GM19463 (cell line): Measurements from ENCODE around the gene ABCG4.
"Not testable (repeated sequence)": the region's sequence is repeated elsewhere in the genome, so short reads cannot be mapped to it uniquely, and the experiment has no call there.

Experiments
- ATAC-seq: cut with Tn5 transposase; IDR thresholded peaks from one replicate; pipeline ENCODE4 v1.9.1; 2021; ENCODE audit warnings: mild to moderate bottlenecking, moderate library complexity; ENCODE audit not compliant: unreplicated experiment

ABCG4 gene

GRCh38 chr11:119180729-119181676 is 32.2 kb downstream of the ABCG4 start:
- ATAC-seq = no peak

- no peak for ATAC-seq
Observed at GRCh38 chr11:119181677-119182412, 33.0 kb downstream of the ABCG4 start.

- not testable (repeated sequence) for ATAC-seq
Observed at GRCh38 chr11:119184399-119184798, 35.5 kb downstream of the ABCG4 start.

- ATAC-seq = no peak
Observed at GRCh38 chr11:119185981-119186634, 37.3 kb downstream of the ABCG4 start.

- ATAC-seq = no peak
Observed at GRCh38 chr11:119187123-119187892, 38.5 kb downstream of the ABCG4 start.

- no peak for ATAC-seq
Observed at GRCh38 chr11:119188067-119188466, 39.2 kb downstream of the ABCG4 start.

- no peak for ATAC-seq
Observed at GRCh38 chr11:119188887-119189286, 40.0 kb downstream of the ABCG4 start.

- ATAC-seq = no peak
Observed at GRCh38 chr11:119189393-119189792, 40.5 kb downstream of the ABCG4 start.

GRCh38 chr11:119190531-119190930 is 41.7 kb downstream of the ABCG4 start:
- ATAC-seq = no peak

- not testable (repeated sequence) for ATAC-seq
Observed at GRCh38 chr11:119191265-119191664, 42.4 kb downstream of the ABCG4 start.

- no peak for ATAC-seq
Observed at GRCh38 chr11:119192111-119192510, 43.3 kb downstream of the ABCG4 start.

GRCh38 chr11:119193001-119193400 is 44.1 kb downstream of the ABCG4 start:
- ATAC-seq = no peak

- ATAC-seq = no peak
Observed at GRCh38 chr11:119193626-119194025, 44.8 kb downstream of the ABCG4 start.

- no peak for ATAC-seq
Observed at GRCh38 chr11:119194811-119195440, 46.1 kb downstream of the ABCG4 start.

- no peak for ATAC-seq
Observed at GRCh38 chr11:119195680-119196079, 46.8 kb downstream of the ABCG4 start.

GRCh38 chr11:119196833-119197483 is 48.1 kb downstream of the ABCG4 start:
- no peak for ATAC-seq

- no peak for ATAC-seq
Observed at GRCh38 chr11:119198925-119199324, 50.1 kb downstream of the ABCG4 start.

GRCh38 chr11:119201236-119201635 is 52.4 kb downstream of the ABCG4 start:
- not testable (repeated sequence) for ATAC-seq

GRCh38 chr11:119202554-119202953 is 53.7 kb downstream of the ABCG4 start:
- ATAC-seq = no peak

GRCh38 chr11:119204066-119204465 is 55.2 kb downstream of the ABCG4 start:
- ATAC-seq = no peak
